Measurements from ENCODE around the gene VILL.

GRCh38 chr3:37989821-37990480 lies 635 bp upstream of the VILL start:
- no peak for TF ChIP-seq CTCF (IDR thresholded peaks at IDR 0.05; ENCODE audit: borderline replicate concordance, extremely low read depth, low read length, poor library complexity, severe bottlenecking)
- no peak for TF ChIP-seq EZH2 (IDR thresholded peaks at IDR 0.05; ENCODE audit: borderline replicate concordance, low read depth, low read length, severe bottlenecking)
